Measurements from ENCODE around the gene EIF3F. TPM values are rescaled to one million over a fixed set of nuclear protein-coding genes. Genes with fewer than 3 reads are reported as not detected.
"Not testable (repeated sequence)": the region's sequence is repeated elsewhere in the genome, so short reads cannot be mapped to it uniquely, and the experiment has no call there.

Gene EIF3F
- total RNA-seq, 4 donors from 2014 or later: 140 to 157 (median 154) TPM

DNA sequence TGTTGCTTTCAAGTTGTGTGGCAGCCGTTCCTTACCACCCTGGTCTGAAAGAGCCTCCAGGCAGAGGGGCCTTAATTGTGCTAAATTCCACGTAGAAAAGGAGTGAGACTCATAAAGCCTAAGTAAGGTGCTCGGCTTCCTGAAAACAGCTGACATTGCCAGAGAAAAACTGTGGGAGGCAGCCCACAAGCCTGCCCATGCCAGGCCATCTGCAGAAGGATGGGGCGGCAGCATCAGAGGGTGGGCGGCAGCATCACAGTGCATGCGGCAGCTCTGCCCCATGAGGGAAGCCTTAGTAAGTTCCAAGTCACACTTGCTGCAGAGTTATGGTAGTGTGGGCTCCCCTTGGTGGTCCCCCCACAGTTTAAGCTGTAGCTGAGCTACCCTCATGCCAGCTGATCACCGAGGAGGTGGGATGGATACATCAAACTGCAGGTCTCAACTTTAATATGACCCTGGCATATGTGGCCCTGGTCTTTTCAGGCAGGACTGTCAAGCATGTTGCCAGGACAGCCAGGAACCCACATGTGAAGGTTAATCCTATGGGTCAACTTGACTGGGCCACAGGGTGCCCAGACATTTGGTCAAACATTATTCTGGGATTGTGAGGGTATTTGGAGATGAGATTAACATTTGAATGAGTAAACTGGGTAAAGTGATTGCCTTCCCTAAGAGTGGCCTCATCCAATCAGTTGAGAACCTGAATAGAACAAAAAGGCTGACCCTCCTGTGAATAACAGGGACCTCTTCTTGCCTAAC lies 3.1 kb upstream of the EIF3F start:
- DNase-seq (ENCODE audit: low spot score) (no peak), ATAC-seq (ENCODE audit: low FRiP score) (no peak)
- TF ChIP-seq, protein P1, sequence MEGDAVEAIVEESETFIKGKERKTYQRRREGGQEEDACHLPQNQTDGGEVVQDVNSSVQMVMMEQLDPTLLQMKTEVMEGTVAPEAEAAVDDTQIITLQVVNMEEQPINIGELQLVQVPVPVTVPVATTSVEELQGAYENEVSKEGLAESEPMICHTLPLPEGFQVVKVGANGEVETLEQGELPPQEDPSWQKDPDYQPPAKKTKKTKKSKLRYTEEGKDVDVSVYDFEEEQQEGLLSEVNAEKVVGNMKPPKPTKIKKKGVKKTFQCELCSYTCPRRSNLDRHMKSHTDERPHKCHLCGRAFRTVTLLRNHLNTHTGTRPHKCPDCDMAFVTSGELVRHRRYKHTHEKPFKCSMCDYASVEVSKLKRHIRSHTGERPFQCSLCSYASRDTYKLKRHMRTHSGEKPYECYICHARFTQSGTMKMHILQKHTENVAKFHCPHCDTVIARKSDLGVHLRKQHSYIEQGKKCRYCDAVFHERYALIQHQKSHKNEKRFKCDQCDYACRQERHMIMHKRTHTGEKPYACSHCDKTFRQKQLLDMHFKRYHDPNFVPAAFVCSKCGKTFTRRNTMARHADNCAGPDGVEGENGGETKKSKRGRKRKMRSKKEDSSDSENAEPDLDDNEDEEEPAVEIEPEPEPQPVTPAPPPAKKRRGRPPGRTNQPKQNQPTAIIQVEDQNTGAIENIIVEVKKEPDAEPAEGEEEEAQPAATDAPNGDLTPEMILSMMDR (IDR thresholded peaks at IDR 0.05): no peak

DNA sequence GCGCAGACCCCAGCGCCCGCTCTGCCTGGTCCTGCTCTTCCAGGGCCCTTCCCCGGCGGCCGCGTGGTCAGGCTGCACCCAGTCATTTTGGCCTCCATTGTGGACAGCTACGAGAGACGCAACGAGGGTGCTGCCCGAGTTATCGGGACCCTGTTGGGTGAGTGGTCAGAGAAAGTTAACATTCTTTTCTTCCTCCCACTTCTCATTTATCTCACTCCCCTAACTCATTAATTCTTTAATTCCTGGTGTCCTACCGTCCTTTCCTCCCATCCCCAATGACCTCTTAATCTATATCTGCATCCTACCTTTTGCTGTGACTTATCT lies 385 bp downstream of the EIF3F start:
- ATAC-seq (ENCODE audit: low FRiP score); DNase-seq (ENCODE audit: low spot score): not testable (repeated sequence)

DNA sequence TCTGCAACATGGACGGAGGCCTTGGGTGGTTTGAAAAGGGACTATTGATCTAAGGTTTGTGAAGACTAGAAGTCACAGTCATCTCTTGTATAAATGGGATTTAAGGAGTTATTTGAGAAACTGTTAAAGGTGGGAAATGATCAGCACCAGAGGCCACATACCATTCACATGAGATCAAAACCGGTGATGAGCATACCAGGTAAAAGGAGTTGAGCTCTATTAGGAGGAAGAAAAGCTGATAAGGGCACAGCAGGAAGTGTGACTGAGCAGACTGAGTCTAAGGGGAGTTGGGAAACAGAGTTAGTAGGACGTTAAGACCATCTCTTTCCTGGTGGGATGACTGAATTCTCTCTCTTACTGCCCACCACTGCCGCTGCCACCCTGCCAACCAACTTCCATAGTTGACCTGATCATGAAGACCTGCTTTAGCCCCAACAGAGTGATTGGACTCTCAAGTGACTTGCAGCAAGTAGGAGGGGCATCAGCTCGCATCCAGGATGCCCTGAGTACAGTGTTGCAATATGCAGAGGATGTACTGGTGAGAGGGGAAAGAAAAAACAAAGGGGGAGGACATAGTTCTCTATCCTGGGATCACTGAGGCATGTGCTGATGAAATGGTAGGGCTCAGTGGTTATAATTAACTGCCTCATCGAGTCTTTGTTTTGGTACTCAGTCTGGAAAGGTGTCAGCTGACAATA lies 7.6 kb downstream of the EIF3F start:
- ATAC-seq (ENCODE audit: low FRiP score) (no peak), DNase-seq (ENCODE audit: low spot score) (no peak)
- TF ChIP-seq, protein P1 (IDR thresholded peaks at IDR 0.05): no peak

DNA sequence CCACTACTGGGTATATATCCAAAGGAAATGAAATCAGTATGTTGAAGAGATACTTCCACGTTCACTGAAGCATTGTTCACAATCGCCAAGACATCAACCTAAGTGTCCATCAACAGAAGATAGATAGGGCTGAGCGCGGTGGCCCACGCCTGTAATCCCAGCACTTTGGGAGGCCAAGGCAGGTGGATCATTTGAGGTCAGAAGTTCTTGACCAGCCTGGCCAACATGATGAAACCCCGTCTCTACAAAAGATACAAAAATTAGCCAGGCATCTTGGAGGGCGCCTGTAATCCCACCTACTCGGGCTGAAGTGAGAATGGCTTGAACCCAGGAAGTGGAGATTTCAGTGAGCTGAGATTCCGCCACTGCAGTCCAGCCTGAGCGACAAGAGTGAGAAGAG lies 12.7 kb downstream of the EIF3F start:
- TF ChIP-seq, protein P1 (IDR thresholded peaks at IDR 0.05): no peak
- DNase-seq (ENCODE audit: low spot score): no peak
- no peak for ATAC-seq (ENCODE audit: low FRiP score)

DNA sequence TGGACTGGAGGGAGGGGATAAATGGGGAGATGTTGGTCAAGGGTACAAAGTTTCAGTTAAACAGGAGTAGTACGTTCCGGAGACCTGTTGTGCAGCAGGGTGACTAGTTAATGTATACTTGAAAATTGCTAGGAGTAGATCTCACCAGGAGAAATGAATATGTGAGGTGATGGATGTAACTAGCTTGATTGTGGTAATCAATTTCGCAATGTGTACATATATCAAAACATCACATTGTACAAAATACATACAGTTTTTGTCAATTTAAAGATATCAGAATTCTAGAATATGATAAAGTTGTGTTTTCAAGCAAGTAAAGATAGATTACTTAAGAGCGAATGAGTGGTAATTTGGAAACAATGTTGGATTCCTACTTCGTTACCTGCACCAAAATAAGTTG lies 13.3 kb downstream of the EIF3F start:
- TF ChIP-seq, protein P1 (IDR thresholded peaks at IDR 0.05): no peak
- no peak for DNase-seq (ENCODE audit: low spot score)
- ATAC-seq (ENCODE audit: low FRiP score): no peak

DNA sequence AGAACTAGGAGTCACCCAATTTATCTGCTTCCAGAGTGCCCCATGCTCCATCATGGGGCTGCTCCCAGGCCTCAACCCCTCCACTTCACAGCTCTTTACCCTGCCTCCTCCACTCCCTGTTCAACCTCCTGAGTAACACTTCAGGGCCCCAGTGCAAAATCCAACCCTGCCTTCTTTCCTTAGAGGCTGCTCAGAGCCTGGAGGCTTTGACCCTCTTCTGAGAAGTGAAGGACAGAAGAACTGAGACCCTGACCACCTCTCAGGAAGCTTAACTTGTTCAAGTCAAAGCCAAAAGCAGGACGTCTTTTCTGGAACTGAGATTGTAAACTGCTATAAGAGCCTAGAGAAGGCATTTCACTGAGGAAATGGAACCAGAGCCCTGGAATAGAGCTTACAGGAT lies 15.5 kb downstream of the EIF3F start:
- ATAC-seq (ENCODE audit: low FRiP score): no peak
- TF ChIP-seq, protein P1 (IDR thresholded peaks at IDR 0.05): no peak
- DNase-seq (ENCODE audit: low spot score): no peak

DNA sequence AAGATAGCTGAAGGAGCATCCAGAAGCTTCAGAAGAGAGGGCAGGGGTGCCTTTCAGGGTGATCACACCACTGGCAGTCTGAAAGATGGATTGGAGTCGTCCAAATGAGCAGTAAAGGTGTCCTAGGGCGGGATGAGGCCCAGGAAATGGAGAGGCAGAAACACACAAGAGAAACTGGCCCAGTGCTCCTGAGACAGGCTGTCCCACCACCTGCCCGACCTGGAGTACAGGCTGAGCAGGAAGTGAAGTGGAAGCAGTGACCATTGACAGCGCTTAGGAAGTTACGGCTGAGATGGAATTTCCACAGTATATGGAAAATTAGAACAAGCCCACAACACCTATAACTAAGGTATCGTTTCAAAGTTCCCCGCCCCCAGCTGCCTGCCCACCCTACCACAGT lies 16.1 kb downstream of the EIF3F start:
- TF ChIP-seq, protein P1 (IDR thresholded peaks at IDR 0.05): no peak
- DNase-seq (ENCODE audit: low spot score) (no peak), ATAC-seq (ENCODE audit: low FRiP score) (no peak)

Data from omental fat pad (tissue), 4 donors.